CD4-positive, alpha-beta T cell treated with Interferon gamma for 1 hour (primary cell): ENCODE data around the gene RTEL1.

ENCODE experiments used
- DNase-seq: peaks from one replicate; pipeline ENCODE4 v3.0.0-alpha.2; 2020

RTEL1 gene

DNA sequence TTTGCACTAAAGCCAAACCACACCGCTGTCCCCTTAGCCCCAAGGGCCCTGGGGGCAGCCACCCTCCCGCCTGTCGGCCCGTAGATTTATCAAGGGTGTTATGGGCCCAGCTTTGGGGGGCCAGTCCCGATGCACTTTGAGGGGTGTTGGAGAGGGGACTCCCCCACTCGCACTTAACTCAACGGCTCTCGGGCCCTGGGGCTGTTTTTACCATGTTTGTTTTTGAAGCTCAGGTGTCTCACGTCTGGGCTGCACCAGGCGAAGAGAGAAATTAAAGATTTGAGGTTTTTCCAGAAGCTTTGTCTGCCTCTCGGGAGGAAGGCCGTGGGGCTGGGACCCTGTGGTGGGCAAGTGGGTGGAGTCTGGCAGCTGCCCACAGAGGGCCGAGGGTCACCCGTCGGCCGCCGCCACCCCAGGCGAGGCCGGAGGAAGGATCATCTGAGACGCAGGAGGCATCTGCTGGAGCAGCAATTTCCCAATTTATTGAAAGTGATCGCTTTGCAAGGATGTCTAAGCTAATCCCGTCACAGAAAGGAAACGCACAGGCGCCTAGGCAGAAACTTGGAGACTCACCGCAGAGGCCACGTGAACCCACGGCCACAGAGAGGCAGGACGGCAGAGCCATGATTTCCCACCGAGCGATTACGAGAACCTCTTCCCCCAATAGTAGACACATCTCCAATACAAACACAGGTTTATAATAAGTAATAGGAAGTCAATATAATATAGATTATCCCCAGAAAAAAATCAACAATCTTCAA, 85.3 kb downstream of the RTEL1 start:
- DNase-seq = no peak

DNA sequence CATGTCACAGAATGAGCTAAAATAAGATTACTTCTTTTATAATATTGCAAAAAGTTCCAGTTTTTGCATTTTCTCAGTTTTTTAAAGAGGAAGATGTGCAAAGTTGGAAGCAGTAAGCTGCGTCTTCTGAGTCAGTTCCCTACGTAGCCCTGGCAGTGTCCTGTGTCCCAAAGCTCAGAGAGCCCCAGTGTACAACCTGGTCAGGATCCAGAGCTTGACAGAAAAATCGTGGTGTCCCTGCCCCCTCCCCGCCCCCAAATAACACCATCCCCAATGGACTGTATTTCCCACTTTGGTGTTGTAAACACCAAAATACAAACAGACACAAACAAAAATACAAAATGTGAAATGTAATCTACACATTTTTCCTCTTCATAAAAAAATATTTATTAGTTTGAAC, 86.0 kb downstream of the RTEL1 start:
- no peak for DNase-seq

DNA sequence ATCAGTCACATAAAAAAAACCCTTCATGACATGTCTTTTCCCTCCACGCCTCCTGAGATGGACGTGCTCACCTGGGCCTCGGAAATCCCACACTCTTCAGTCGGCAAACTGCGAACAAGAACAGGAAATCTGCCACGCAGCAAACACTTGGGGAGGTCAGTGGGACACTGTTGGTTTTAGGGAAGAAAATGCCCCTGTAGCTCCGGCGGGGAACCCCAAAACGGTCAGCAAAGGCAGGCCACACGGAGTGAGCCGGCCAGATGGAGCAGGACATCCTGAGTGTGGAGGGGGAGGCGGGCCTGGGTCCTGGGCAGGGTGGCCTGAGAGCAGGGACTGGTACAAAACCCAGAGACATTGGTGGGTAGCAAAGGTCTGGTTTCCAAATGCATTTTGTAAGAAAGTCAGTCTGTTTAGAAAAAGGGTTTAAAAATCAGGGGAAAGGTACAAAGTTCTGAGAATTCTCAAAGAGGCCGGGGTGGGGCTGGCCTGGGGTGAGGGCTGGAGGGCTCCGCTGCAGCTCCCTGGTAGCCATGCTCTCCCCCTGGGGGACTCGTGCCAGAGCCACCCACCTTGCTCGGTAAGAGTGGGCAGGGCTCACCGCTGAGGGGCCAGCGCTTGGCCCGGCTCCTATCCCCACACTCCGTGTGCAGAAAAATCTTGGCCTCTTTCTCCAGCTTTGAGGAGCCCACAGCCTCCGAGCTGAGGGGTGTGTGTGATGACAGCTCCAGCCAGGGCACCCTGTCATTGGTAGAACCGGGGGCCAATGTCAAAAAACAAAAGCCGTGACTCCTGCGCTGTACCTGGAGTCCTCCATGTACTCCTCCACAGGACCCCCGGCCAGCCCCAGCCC, 86.7 kb downstream of the RTEL1 start:
- DNase-seq = no peak

GRCh38 chr20:63745424-63745805, 87.3 kb downstream of the RTEL1 start:
- DNase-seq = no peak
